HepG2 (cell line): ENCODE results near the gene OLR1. TPM values are rescaled to one million over a fixed set of nuclear protein-coding genes. Genes with fewer than 3 reads are reported as not detected.
A peak's percentile ranks its signal among the peaks of the same experiment; 100 is the strongest.

Experiments
- FOXO1 ChIP-seq: sonication (generic); formaldehyde crosslinking; IDR thresholded peaks from 2 replicates; pipeline ENCODE4 v1.4.0; 2020; ENCODE audit warnings: missing genetic modification reagents
- HHEX ChIP-seq: IDR thresholded peaks from 2 replicates; pipeline ENCODE4 v1.6.1; 2016; ENCODE audit warnings: control low read depth
- HNRNPH1 ChIP-seq: fragments of 200-400 bp; formaldehyde crosslinking; optimal IDR thresholded peaks from 2 replicates; pipeline ENCODE3; 2017; ENCODE audit warnings: mild to moderate bottlenecking, low read depth, low read length
- MBD4 ChIP-seq: IDR thresholded peaks from 2 replicates; pipeline ENCODE4 v1.6.1; 2012; ENCODE audit warnings: low read length, inconsistent platforms, borderline replicate concordance
- POLR2AphosphoS5 ChIP-seq: IDR thresholded peaks from 2 replicates; pipeline ENCODE4 v1.6.1; 2012; ENCODE audit warnings: low read depth, low read length
- REL ChIP-seq: sonication (generic); formaldehyde crosslinking; conservative IDR thresholded peaks from 2 replicates; pipeline ENCODE4 v1.8.0; 2022; ENCODE audit warnings: mild to moderate bottlenecking, missing genetic modification reagents, moderate library complexity
- SMARCC2 ChIP-seq: fragments of 450-650 bp; IDR thresholded peaks from 2 replicates; pipeline ENCODE4 v1.6.1; 2017; ENCODE audit warnings: antibody characterized with exemption, mild to moderate bottlenecking
- ZFP36L1 ChIP-seq: sonication (generic); formaldehyde crosslinking; IDR thresholded peaks from 2 replicates; pipeline ENCODE4 v1.8.0; 2022; ENCODE audit warnings: mild to moderate bottlenecking, missing genetic modification reagents, moderate library complexity
- ZMYM2 ChIP-seq: sonication (generic); formaldehyde crosslinking; IDR thresholded peaks from 2 replicates; pipeline ENCODE4 v1.8.0; 2022; ENCODE audit warnings: mild to moderate bottlenecking, missing genetic modification reagents
- ZNF24 ChIP-seq: fragments of 450-650 bp; IDR thresholded peaks from 2 replicates; pipeline ENCODE4 v1.6.1; 2017; ENCODE audit warnings: antibody characterized with exemption, mild to moderate bottlenecking
- ZNF318 ChIP-seq: sonication (generic); formaldehyde crosslinking; IDR thresholded peaks from 2 replicates; pipeline ENCODE4 v1.4.0; 2020; ENCODE audit warnings: mild to moderate bottlenecking, missing genetic modification reagents
- ZNF350 ChIP-seq: sonication (generic); formaldehyde crosslinking; IDR thresholded peaks from 2 replicates; pipeline ENCODE4 v1.4.0; 2020; ENCODE audit warnings: mild to moderate bottlenecking, low read depth, missing genetic modification reagents, borderline replicate concordance
- ZNF414 ChIP-seq: sonication (generic); formaldehyde crosslinking; IDR thresholded peaks from 2 replicates; pipeline ENCODE4 v1.5.0; 2020; ENCODE audit warnings: missing genetic modification reagents
- ZNF547 ChIP-seq: sonication (generic); formaldehyde crosslinking; IDR thresholded peaks from 2 replicates; pipeline ENCODE4 v1.5.1; 2020; ENCODE audit warnings: mild to moderate bottlenecking, missing genetic modification reagents
- ZNF563 ChIP-seq: sonication (generic); formaldehyde crosslinking; IDR thresholded peaks from 2 replicates; pipeline ENCODE4 v1.8.0; 2022; ENCODE audit warnings: mild to moderate bottlenecking, moderate library complexity, missing genetic modification reagents
- ZNF746 ChIP-seq: sonication (generic); formaldehyde crosslinking; IDR thresholded peaks from 2 replicates; pipeline ENCODE4 v1.8.0; 2022; ENCODE audit warnings: mild to moderate bottlenecking, missing genetic modification reagents
- ZNF772 ChIP-seq: sonication (generic); formaldehyde crosslinking; IDR thresholded peaks from 2 replicates; pipeline ENCODE4 v1.5.0; 2020; ENCODE audit warnings: mild to moderate bottlenecking, missing genetic modification reagents
- ZSCAN22 ChIP-seq: sonication (generic); formaldehyde crosslinking; IDR thresholded peaks from 2 replicates; pipeline ENCODE4 v1.4.0; 2020; ENCODE audit warnings: mild to moderate bottlenecking, missing genetic modification reagents
- polyA plus RNA-seq, 8 experiments: library from polyadenylated mRNA; depleted of rRNA in 3 of 8; stranded (reverse) in 7 of 8; unstranded in 1 of 8; fragments of >200 nt; fragmentation: Illumina TruSeq in 4 of 8; extraction: Trizol in 4 of 8; gene quantifications; 2 replicates each; pipeline versions ENCODE4 v1.2.1 to v1.2.3, GENCODE V29; 2011 to 2016; ENCODE audit warnings: low read depth in 4 of 8, missing spikeins in 1 of 8, mixed read lengths in 1 of 8; ENCODE audit not compliant: insufficient read depth in 1 of 8
- total RNA-seq, 5 experiments: library from RNA; depleted of rRNA; stranded (reverse); fragments of >200 nt; fragmentation: Illumina TruSeq; extraction: Trizol; gene quantifications; 2 replicates each; pipeline ENCODE4 v1.2.3, GENCODE V29; 2016; ENCODE audit warnings: low read depth in 1 of 5
- TF ChIP-seq, protein P1 (sequence below): sonication (generic); formaldehyde crosslinking; IDR thresholded peaks from 2 replicates; pipeline ENCODE4 v1.4.0; 2020; ENCODE audit warnings: missing genetic modification reagents, borderline replicate concordance

OLR1 gene
- total and polyA plus RNA-seq, 2 of the 13 experiments (the other 11 are each of a cell fraction or from before 2014, with no cell fraction given), result not detected

DNA sequence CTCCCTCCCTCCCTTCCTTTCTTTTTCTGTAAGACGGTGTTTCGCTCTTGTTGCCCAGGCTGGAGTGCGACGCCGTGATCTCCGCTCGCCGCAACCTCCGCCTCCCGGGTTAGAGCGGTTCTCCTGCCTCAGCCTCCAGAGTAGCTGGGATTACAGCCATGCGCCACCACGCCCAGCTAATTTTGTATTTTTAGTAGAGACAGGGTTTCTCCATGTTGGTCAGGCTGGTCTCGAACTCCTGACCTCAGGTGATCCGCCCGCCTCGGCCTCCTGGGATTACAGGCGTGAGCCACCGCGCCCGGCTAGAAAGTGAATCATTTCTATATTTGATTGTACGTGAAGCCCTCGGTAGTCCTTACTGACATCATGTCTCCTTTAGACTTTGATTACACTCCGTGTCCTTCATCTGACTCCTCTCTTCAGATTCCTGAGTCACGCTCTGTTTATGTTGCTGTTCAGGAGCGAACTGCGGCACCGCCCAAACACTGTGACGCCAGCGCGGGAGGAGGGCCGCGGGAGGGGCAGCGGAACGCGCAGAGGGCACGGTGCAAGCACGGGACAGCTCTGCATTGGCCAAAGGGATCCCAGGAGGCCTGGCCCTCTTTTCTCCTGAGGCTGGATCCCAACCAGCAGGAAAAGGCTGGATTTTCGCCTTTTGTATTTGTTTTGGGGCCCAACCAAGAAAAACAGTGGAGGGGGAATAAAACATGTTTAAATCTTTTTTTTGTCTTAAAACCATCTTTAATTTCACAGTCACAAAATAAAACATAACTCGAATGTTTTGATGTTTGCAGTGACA is 40.2 kb upstream of the OLR1 start (continued):
- TF ChIP-seq ZMYM2 (CRISPR knock-in tag) (peak; percentile 90), ZNF563 (CRISPR knock-in tag) (peak; percentile 93), ZNF414 (CRISPR knock-in tag) (0 out of 2 replicates have a peak, but pooled peaks have one; percentile 40), ZNF772 (CRISPR knock-in tag) (no peak; the same call in 1 of the 2 replicates), ZSCAN22 (CRISPR knock-in tag) (no peak), FOXO1 (CRISPR knock-in tag) (peak; percentile 86), ZNF24 (peak; percentile 66; the same call in 1 of the 2 replicates), HHEX (CRISPR knock-in tag) (no peak), ZFP36L1 (CRISPR knock-in tag) (no peak), MBD4 (no peak), ZNF746 (CRISPR knock-in tag) (no peak), ZNF547 (CRISPR knock-in tag) (no peak), ZNF350 (CRISPR knock-in tag) (no peak; the same call in 1 of the 2 replicates), REL (CRISPR knock-in tag) (no peak), HNRNPH1 (no peak), SMARCC2 (no peak), POLR2AphosphoS5 (peak; percentile 43), ZNF318 (CRISPR knock-in tag) (no peak)
- TF ChIP-seq, protein P1, sequence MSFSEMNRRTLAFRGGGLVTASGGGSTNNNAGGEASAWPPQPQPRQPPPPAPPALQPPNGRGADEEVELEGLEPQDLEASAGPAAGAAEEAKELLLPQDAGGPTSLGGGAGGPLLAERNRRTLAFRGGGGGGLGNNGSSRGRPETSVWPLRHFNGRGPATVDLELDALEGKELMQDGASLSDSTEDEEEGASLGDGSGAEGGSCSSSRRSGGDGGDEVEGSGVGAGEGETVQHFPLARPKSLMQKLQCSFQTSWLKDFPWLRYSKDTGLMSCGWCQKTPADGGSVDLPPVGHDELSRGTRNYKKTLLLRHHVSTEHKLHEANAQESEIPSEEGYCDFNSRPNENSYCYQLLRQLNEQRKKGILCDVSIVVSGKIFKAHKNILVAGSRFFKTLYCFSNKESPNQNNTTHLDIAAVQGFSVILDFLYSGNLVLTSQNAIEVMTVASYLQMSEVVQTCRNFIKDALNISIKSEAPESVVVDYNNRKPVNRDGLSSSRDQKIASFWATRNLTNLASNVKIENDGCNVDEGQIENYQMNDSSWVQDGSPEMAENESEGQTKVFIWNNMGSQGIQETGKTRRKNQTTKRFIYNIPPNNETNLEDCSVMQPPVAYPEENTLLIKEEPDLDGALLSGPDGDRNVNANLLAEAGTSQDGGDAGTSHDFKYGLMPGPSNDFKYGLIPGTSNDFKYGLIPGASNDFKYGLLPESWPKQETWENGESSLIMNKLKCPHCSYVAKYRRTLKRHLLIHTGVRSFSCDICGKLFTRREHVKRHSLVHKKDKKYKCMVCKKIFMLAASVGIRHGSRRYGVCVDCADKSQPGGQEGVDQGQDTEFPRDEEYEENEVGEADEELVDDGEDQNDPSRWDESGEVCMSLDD (CRISPR knock-in tag), result no peak
